IPS-15b (cell line): ENCODE data around the gene GUCA2A.

Source experiments
- H3K27me3 ChIP-seq: one replicate; pipeline ENCODE4 v1.6.1; 2013; ENCODE audit warnings: low read length; ENCODE audit not compliant: control insufficient read depth, insufficient read depth
- H3K36me3 ChIP-seq: one replicate; pipeline ENCODE4 v1.6.1; 2013; ENCODE audit warnings: low read length; ENCODE audit not compliant: control insufficient read depth, insufficient read depth
- H3K4me1 ChIP-seq: one replicate; pipeline ENCODE4 v1.6.1; 2013; ENCODE audit warnings: mild to moderate bottlenecking, low read length; ENCODE audit not compliant: control insufficient read depth, insufficient read depth
- H3K4me3 ChIP-seq: one replicate; pipeline ENCODE4 v1.5.1; 2013; ENCODE audit warnings: low read depth, low read length
- H3K9ac ChIP-seq: one replicate; pipeline ENCODE4 v1.6.1; 2013; ENCODE audit warnings: low read depth, mild to moderate bottlenecking, low read length
- H3K9me3 ChIP-seq: one replicate; pipeline ENCODE4 v1.6.1; 2013; ENCODE audit warnings: mild to moderate bottlenecking, low read length; ENCODE audit not compliant: control insufficient read depth, insufficient read depth

The GUCA2A gene

GRCh38 chr1:42189931-42190853 lies 25.6 kb upstream of the GUCA2A start:
- Histone ChIP-seq H3K36me3 (peaks cover 5% of the 10 kb centered on the region), H3K9ac (no peak overlapping the region), H3K4me1 (no peaks in the 10 kb centered on the region), H3K4me3 (no peak overlapping the region), H3K27me3 (no peaks in the 10 kb centered on the region), H3K9me3 (no peaks in the 10 kb centered on the region)

- H3K36me3 ChIP-seq: peaks cover 7% of the 10 kb centered on the region
- H3K4me1 ChIP-seq: no peaks in the 10 kb centered on the region
- H3K9ac ChIP-seq: no peak overlapping the region
These were observed 21.6 kb upstream of the GUCA2A start for GRCh38 chr1:42186152-42186551.

GRCh38 chr1:42184616-42185015 lies 20.1 kb upstream of the GUCA2A start:
- peaks cover 4% of the 10 kb centered on the region for H3K36me3 ChIP-seq
- H3K27me3 ChIP-seq: no peaks in the 10 kb centered on the region
- no peak overlapping the region for H3K4me3 ChIP-seq
- H3K9ac ChIP-seq: no peak overlapping the region
- no peaks in the 10 kb centered on the region for H3K4me1 ChIP-seq
- H3K9me3 ChIP-seq: no peaks in the 10 kb centered on the region

More at GRCh38 chr1:42186152-42186551, 21.6 kb upstream of the GUCA2A start:
- no peaks in the 10 kb centered on the region for H3K9me3 ChIP-seq
- no peaks in the 10 kb centered on the region for H3K27me3 ChIP-seq
- H3K4me3 ChIP-seq: no peak overlapping the region

- H3K9me3 ChIP-seq: no peaks in the 10 kb centered on the region
- no peak overlapping the region for H3K4me3 ChIP-seq
- H3K4me1 ChIP-seq: no peaks in the 10 kb centered on the region
- H3K9ac ChIP-seq: no peak overlapping the region
- no peaks in the 10 kb centered on the region for H3K27me3 ChIP-seq
- H3K36me3 ChIP-seq: peaks cover 7% of the 10 kb centered on the region
These were observed 19.4 kb upstream of the GUCA2A start for GRCh38 chr1:42183957-42184268.

GRCh38 chr1:42183210-42183956 lies 18.8 kb upstream of the GUCA2A start:
- Histone ChIP-seq H3K27me3 (no peaks in the 10 kb centered on the region), H3K9me3 (no peaks in the 10 kb centered on the region), H3K36me3 (peaks cover 7% of the 10 kb centered on the region), H3K9ac (no peak overlapping the region), H3K4me3 (no peak overlapping the region), H3K4me1 (no peaks in the 10 kb centered on the region)

GRCh38 chr1:42181687-42182086 lies 17.1 kb upstream of the GUCA2A start:
- Histone ChIP-seq H3K4me1 (no peaks in the 10 kb centered on the region), H3K9ac (no peak overlapping the region), H3K36me3 (peaks cover 7% of the 10 kb centered on the region), H3K4me3 (no peak overlapping the region), H3K9me3 (no peaks in the 10 kb centered on the region), H3K27me3 (no peaks in the 10 kb centered on the region)

- no peak overlapping the region for H3K9ac ChIP-seq
- peaks cover 7% of the 10 kb centered on the region for H3K36me3 ChIP-seq
- H3K27me3 ChIP-seq: no peaks in the 10 kb centered on the region
- no peaks in the 10 kb centered on the region for H3K4me1 ChIP-seq
- no peaks in the 10 kb centered on the region for H3K9me3 ChIP-seq
- no peak overlapping the region for H3K4me3 ChIP-seq
These were observed 15.4 kb upstream of the GUCA2A start for GRCh38 chr1:42179900-42180329.

- Histone ChIP-seq H3K36me3 (peaks cover 7% of the 10 kb centered on the region), H3K9ac (no peak overlapping the region), H3K4me1 (no peaks in the 10 kb centered on the region), H3K4me3 (no peak overlapping the region), H3K27me3 (no peaks in the 10 kb centered on the region), H3K9me3 (no peaks in the 10 kb centered on the region)
These were observed 14.7 kb upstream of the GUCA2A start for GRCh38 chr1:42179275-42179674.

- H3K36me3 ChIP-seq: peaks cover 7% of the 10 kb centered on the region
- H3K4me1 ChIP-seq: no peaks in the 10 kb centered on the region
- no peak overlapping the region for H3K4me3 ChIP-seq
- no peaks in the 10 kb centered on the region for H3K9me3 ChIP-seq
- H3K27me3 ChIP-seq: no peaks in the 10 kb centered on the region
- no peak overlapping the region for H3K9ac ChIP-seq
These were observed 13.7 kb upstream of the GUCA2A start for GRCh38 chr1:42178249-42178648.

- Histone ChIP-seq H3K27me3 (no peaks in the 10 kb centered on the region), H3K9me3 (no peaks in the 10 kb centered on the region), H3K4me3 (no peak overlapping the region), H3K36me3 (peaks cover 3% of the 10 kb centered on the region), H3K9ac (no peak overlapping the region), H3K4me1 (no peaks in the 10 kb centered on the region)
These were observed 13.0 kb upstream of the GUCA2A start for GRCh38 chr1:42177541-42177981.

GRCh38 chr1:42176902-42177519 lies 12.5 kb upstream of the GUCA2A start:
- H3K27me3 ChIP-seq: no peaks in the 10 kb centered on the region
- no peak overlapping the region for H3K4me3 ChIP-seq
- peaks cover 3% of the 10 kb centered on the region for H3K36me3 ChIP-seq
- H3K4me1 ChIP-seq: no peaks in the 10 kb centered on the region
- H3K9ac ChIP-seq: no peak overlapping the region
- no peaks in the 10 kb centered on the region for H3K9me3 ChIP-seq
